SU-DHL-6 (cell line): ENCODE measurements around the gene ZFP36L1.

Source experiments
- CTCF ChIP-seq: fragments of 200-600 bp; sonication (generic); IDR thresholded peaks from one replicate; pipeline ENCODE4 v1.5.1; 2017; ENCODE audit warnings: antibody characterized with exemption, mild to moderate bottlenecking, low read length, moderate library complexity; ENCODE audit not compliant: insufficient read depth, poor library complexity, severe bottlenecking
- EZH2phosphoT487 ChIP-seq: fragments of 200-600 bp; sonication (generic), shearing (Covaris generic); conservative IDR thresholded peaks from 2 replicates; pipeline ENCODE4 v1.6.1; 2018; ENCODE audit warnings: mild to moderate bottlenecking, antibody characterized with exemption, low read length, moderate library complexity, mixed read lengths

- no peak for TF ChIP-seq EZH2phosphoT487
- TF ChIP-seq CTCF, result no peak
Observed at GRCh38 chr14:68785534-68786490, 7.1 kb downstream of the ZFP36L1 start.
